ENCODE results near the gene TNFRSF19. TPM values are rescaled to one million over a fixed set of nuclear protein-coding genes. Genes with fewer than 3 reads are reported as not detected.

TNFRSF19 gene
- total RNA-seq, 1 experiment from 2014 or later = 0.06 TPM

- TF ChIP-seq CTCF (conservative IDR thresholded peaks at IDR 0.05; ENCODE audit: low read depth, low read length) = no peak
- no peak for TF ChIP-seq EZH2 (IDR thresholded peaks at IDR 0.05; ENCODE audit: borderline replicate concordance, low read depth, low read length, poor library complexity, severe bottlenecking)
- no peaks in the 10 kb centered on the region for H3K36me3 ChIP-seq (ENCODE audit: insufficient read depth, low read length, poor library complexity, severe bottlenecking)
- peaks cover 3% of the 10 kb centered on the region for H3K9me3 ChIP-seq (ENCODE audit: low read depth, low read length, poor library complexity, severe bottlenecking)
- no peaks in the 10 kb centered on the region for H3K4me1 ChIP-seq (ENCODE audit: insufficient read depth, low read length, poor library complexity, severe bottlenecking)
- intact Hi-C loops (cut with micrococcal nuclease; ENCODE audit: unreplicated experiment) = no loop called here
- DNase-seq (ENCODE audit: low spot score) = no peak
- no TSS peak for BruUV-seq (replicated peaks)
- POLR2A ChIA-PET (ENCODE audit: low non-redundant PET) = interaction anchor here (0.6 kb wide), 1 partner anchor 10 kb away, joined by 4 read pairs; no protein-coding TSS in a partner anchor
- no peak overlapping the region for H3K4me3 ChIP-seq (ENCODE audit: low read depth, low read length, poor library complexity, severe bottlenecking)
- peaks cover 10% of the 10 kb centered on the region for H3K27me3 ChIP-seq (replicated peaks; ENCODE audit: insufficient read depth, low read depth, low read length, poor library complexity)
- H3K27ac ChIP-seq (ENCODE audit: low read depth, low read length, poor library complexity, severe bottlenecking) = no peak overlapping the region
- CTCF ChIA-PET = no interaction called here
These were observed 108.6 kb downstream of the TNFRSF19 start for GRCh38 chr13:23678795-23679194.

GRCh38 chr13:23679220-23679619, 109.0 kb downstream of the TNFRSF19 start:
- Histone ChIP-seq H3K36me3 (ENCODE audit: insufficient read depth, low read length, poor library complexity, severe bottlenecking) (no peaks in the 10 kb centered on the region), H3K27ac (ENCODE audit: low read depth, low read length, poor library complexity, severe bottlenecking) (no peak overlapping the region), H3K4me1 (ENCODE audit: insufficient read depth, low read length, poor library complexity, severe bottlenecking) (no peaks in the 10 kb centered on the region), H3K27me3 (replicated peaks; ENCODE audit: insufficient read depth, low read depth, low read length, poor library complexity) (peaks cover 10% of the 10 kb centered on the region), H3K9me3 (ENCODE audit: low read depth, low read length, poor library complexity, severe bottlenecking) (peaks cover 7% of the 10 kb centered on the region), H3K4me3 (ENCODE audit: low read depth, low read length, poor library complexity, severe bottlenecking) (no peak overlapping the region)
- TF ChIP-seq CTCF (conservative IDR thresholded peaks at IDR 0.05; ENCODE audit: low read depth, low read length) (no peak), EZH2 (IDR thresholded peaks at IDR 0.05; ENCODE audit: borderline replicate concordance, low read depth, low read length, poor library complexity, severe bottlenecking) (no peak)
- intact Hi-C loops (cut with micrococcal nuclease; ENCODE audit: unreplicated experiment) = no loop called here
- POLR2A ChIA-PET (ENCODE audit: low non-redundant PET) = no interaction called here
- CTCF ChIA-PET = no interaction called here
- no TSS peak for BruUV-seq (replicated peaks)
- no peak for DNase-seq (ENCODE audit: low spot score)

GRCh38 chr13:23680845-23681669, 110.8 kb downstream of the TNFRSF19 start:
- ChIA-PET POLR2A (ENCODE audit: low non-redundant PET) (no interaction called here), CTCF (no interaction called here)
- no peak for TF ChIP-seq EZH2 (IDR thresholded peaks at IDR 0.05; ENCODE audit: borderline replicate concordance, low read depth, low read length, poor library complexity, severe bottlenecking)
- TF ChIP-seq CTCF (conservative IDR thresholded peaks at IDR 0.05; ENCODE audit: low read depth, low read length) = no peak
- Histone ChIP-seq H3K27ac (ENCODE audit: low read depth, low read length, poor library complexity, severe bottlenecking) (no peak overlapping the region), H3K4me3 (ENCODE audit: low read depth, low read length, poor library complexity, severe bottlenecking) (no peak overlapping the region), H3K9me3 (ENCODE audit: low read depth, low read length, poor library complexity, severe bottlenecking) (peaks cover 13% of the 10 kb centered on the region), H3K36me3 (ENCODE audit: insufficient read depth, low read length, poor library complexity, severe bottlenecking) (no peaks in the 10 kb centered on the region), H3K27me3 (replicated peaks; ENCODE audit: insufficient read depth, low read depth, low read length, poor library complexity) (no peaks in the 10 kb centered on the region), H3K4me1 (ENCODE audit: insufficient read depth, low read length, poor library complexity, severe bottlenecking) (no peaks in the 10 kb centered on the region)
- no peak for DNase-seq (ENCODE audit: low spot score)
- no TSS peak for BruUV-seq (replicated peaks)
- intact Hi-C loops (cut with micrococcal nuclease; ENCODE audit: unreplicated experiment) = no loop called here
